ENCODE results near the gene GAB2.

Gene GAB2

DNA sequence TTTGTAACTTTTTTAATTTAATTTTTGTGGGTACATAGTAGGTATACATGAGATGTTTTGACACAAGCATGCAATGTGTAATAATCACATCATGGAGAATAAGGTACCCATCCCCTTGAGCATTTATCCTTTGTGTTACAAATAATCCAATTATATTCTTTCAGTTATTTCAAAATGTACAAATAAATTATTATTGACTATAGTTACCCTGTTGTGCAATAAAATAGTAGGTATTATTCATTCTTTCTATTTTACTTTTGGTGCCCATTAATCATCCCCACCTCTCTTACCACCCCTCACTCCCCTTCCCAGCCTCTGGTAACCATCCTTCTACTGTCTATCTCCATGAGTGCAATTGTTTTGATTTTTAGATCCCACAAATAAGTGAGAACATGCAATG lies 83.5 kb downstream of the GAB2 start:
- H3K4me3 ChIP-seq (ENCODE audit: control insufficient read depth, low read depth, low read length) = no peak overlapping the region
- TF ChIP-seq, protein P1, sequence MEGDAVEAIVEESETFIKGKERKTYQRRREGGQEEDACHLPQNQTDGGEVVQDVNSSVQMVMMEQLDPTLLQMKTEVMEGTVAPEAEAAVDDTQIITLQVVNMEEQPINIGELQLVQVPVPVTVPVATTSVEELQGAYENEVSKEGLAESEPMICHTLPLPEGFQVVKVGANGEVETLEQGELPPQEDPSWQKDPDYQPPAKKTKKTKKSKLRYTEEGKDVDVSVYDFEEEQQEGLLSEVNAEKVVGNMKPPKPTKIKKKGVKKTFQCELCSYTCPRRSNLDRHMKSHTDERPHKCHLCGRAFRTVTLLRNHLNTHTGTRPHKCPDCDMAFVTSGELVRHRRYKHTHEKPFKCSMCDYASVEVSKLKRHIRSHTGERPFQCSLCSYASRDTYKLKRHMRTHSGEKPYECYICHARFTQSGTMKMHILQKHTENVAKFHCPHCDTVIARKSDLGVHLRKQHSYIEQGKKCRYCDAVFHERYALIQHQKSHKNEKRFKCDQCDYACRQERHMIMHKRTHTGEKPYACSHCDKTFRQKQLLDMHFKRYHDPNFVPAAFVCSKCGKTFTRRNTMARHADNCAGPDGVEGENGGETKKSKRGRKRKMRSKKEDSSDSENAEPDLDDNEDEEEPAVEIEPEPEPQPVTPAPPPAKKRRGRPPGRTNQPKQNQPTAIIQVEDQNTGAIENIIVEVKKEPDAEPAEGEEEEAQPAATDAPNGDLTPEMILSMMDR (conservative IDR thresholded peaks at IDR 0.05; ENCODE audit: control insufficient read depth, insufficient read depth, low read depth, low read length) = no peak
- DNase-seq (ENCODE audit: low read depth) = no peak

DNA sequence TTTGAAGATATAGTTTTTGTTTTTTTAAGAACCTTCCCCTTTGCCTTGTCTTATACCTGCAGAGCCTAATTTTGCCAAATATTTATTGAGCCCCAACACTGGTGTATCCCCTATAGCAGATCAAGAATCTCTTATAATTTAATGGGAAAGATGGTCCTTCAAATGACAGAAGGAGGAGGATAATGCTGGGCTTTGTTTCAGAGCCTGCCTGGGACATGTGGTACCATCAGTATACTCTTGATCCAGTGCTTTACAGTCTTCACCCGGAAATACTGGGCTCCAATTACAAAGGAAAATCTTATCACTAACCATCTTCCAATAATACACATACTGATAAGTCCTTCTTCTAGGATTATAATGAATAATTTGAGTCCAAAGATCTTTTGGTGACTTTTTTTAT lies 84.7 kb downstream of the GAB2 start:
- TF ChIP-seq, protein P1 (conservative IDR thresholded peaks at IDR 0.05; ENCODE audit: control insufficient read depth, insufficient read depth, low read depth, low read length) = no peak
- H3K4me3 ChIP-seq (ENCODE audit: control insufficient read depth, low read depth, low read length) = no peak overlapping the region
- no peak for DNase-seq (ENCODE audit: low read depth)

DNA sequence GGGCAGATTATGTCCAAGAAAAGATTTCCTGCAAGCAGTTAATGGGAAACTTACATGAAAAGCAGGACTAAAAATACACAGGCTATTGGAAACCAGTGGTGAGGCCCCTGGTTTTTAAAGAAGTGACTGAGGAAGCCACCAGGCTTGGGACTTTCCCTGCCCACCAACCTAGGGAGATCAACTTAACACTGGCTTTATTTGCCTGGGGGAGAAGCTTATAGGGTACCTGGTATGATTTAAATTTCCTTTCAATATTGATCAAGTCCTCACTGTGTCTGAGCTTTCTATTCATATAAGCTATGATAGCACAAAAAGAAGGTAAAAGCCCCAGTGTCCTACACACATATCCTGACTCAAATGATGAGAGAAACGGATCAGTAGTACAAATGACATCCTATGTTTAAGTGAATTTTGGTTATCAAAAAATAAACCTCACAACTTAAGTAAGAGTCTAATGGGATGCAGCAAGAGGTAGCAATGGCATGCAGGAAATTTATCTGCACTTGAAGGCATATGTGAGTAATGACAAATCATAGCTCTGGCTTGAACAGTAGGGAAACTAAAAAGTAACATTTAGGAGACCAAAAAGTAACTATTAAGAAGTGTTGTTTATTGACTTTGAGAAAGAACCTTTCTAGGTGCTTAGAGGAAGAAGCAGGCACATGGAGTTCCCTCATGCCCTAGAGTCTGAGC lies 85.3 kb downstream of the GAB2 start:
- DNase-seq (ENCODE audit: low read depth) = no peak
- TF ChIP-seq, protein P1 (conservative IDR thresholded peaks at IDR 0.05; ENCODE audit: control insufficient read depth, insufficient read depth, low read depth, low read length) = no peak
- no peak overlapping the region for H3K4me3 ChIP-seq (ENCODE audit: control insufficient read depth, low read depth, low read length)

- TF ChIP-seq, protein P1 (conservative IDR thresholded peaks at IDR 0.05; ENCODE audit: control insufficient read depth, insufficient read depth, low read depth, low read length) = no peak
- no peak overlapping the region for H3K4me3 ChIP-seq (ENCODE audit: control insufficient read depth, low read depth, low read length)
- no peak for DNase-seq (ENCODE audit: low read depth)
Observed at GRCh38 chr11:78331711-78332110, 85.9 kb downstream of the GAB2 start.

GRCh38 chr11:78330361-78330760 lies 87.3 kb downstream of the GAB2 start:
- TF ChIP-seq, protein P1 (conservative IDR thresholded peaks at IDR 0.05; ENCODE audit: control insufficient read depth, insufficient read depth, low read depth, low read length) = no peak
- DNase-seq (ENCODE audit: low read depth) = no peak
- H3K4me3 ChIP-seq (ENCODE audit: control insufficient read depth, low read depth, low read length) = no peak overlapping the region

DNA sequence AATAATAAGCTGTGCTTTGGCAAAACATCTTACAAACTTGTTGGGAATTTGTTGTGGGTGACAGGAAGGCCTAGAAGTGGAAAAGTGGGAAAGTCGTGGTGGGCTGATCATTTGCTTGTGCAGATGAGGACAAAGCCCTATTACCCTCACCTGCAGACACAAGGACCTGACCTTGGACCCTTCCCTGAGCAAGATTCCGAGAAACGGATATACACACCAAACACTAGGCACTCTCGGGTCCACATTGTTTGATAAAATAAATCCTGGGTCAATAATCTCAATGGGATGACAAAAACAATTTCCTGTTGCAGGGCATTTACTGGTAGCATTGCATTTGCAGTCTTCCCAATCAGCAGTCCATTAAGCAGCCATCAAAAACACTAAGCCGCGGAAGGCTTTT lies 89.7 kb downstream of the GAB2 start:
- TF ChIP-seq, protein P1 (conservative IDR thresholded peaks at IDR 0.05; ENCODE audit: control insufficient read depth, insufficient read depth, low read depth, low read length) = no peak
- H3K4me3 ChIP-seq (ENCODE audit: control insufficient read depth, low read depth, low read length) = no peak overlapping the region
- DNase-seq (ENCODE audit: low read depth) = no peak
